ENCODE data around the gene FATE1. TPM values are rescaled to one million over a fixed set of nuclear protein-coding genes. Genes with fewer than 3 reads are reported as not detected.

The FATE1 gene
- total and polyA plus RNA-seq, 2 of the 13 experiments (the other 11 are each of a cell fraction or from before 2014, with no cell fraction given) = not detected

DNA sequence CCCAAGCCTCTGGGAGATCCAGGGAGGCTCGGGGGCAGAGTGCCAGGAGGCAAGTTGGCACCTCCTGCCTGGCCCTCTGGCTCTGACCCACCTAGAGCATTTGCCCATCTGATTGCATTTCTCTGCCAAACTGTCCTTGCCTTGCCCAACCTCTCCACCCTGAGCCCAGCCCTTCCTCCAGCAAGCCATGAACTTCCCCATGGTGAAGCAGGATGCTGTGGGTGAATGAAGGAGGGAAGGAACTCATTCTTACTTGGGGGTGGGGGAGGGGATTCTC is 9.4 kb downstream of the FATE1 start (continued):
- TF ChIP-seq, protein P1, sequence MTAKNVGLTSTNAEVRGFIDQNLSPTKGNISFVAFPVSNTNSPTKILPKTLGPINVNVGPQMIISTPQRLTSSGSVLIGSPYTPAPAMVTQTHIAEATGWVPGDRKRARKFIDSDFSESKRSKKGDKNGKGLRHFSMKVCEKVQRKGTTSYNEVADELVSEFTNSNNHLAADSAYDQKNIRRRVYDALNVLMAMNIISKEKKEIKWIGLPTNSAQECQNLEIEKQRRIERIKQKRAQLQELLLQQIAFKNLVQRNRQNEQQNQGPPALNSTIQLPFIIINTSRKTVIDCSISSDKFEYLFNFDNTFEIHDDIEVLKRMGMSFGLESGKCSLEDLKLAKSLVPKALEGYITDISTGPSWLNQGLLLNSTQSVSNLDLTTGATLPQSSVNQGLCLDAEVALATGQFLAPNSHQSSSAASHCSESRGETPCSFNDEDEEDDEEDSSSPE (CRISPR knock-in tag; IDR thresholded peaks at IDR 0.05) = no peak
- TF ChIP-seq RARG (CRISPR knock-in tag; IDR thresholded peaks at IDR 0.05; ENCODE audit: low read depth) = no peak
- no peak for TF ChIP-seq SYNCRIP (IDR thresholded peaks at IDR 0.05; ENCODE audit: insufficient read depth, low read depth, low read length)
- no peak for TF ChIP-seq ZNF652 (CRISPR knock-in tag; IDR thresholded peaks at IDR 0.05; ENCODE audit: borderline replicate concordance, low read depth)
- TF ChIP-seq ZNF781 (CRISPR knock-in tag; IDR thresholded peaks at IDR 0.05; ENCODE audit: borderline replicate concordance, not compliant biosample characterization) = no peak

DNA sequence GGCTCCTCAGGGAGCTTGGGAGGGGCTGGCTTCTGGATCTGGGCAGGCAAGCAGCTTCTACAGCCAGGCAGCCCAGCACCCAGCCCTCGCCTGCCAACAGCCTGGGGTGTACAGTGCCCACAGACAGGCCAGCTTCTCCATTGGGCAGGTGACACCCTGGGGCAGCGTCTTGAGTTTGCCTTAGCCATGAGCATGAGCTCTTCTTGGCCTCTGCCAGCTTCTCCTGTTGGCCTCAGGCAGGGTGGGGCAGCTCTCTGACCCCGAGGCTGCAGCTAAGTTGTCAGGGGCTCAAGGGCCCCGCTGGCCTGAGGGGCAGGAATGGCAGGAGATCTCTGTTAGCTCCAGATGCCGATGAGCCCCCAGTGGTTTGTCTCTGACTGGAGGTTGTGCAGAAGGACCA is 10.9 kb downstream of the FATE1 start:
- CTCF ChIA-PET (ENCODE audit: low intra/inter-chr PET ratio, low total read pairs) = no interaction called here
- Histone ChIP-seq H3K36me3 (replicated peaks in 1 of 2; ENCODE audit: control insufficient read depth in 1 of 2, insufficient read depth in 2 of 2, low read length in 2 of 2) (no peaks in the 10 kb centered on the region), H4K20me1 (ENCODE audit: insufficient read depth, low read length) (no peaks in the 10 kb centered on the region), H3K27ac (ENCODE audit: extremely low read length, insufficient read depth, low read length) (no peak overlapping the region), H3K4me1 (ENCODE audit: insufficient read depth, low read length) (no peaks in the 10 kb centered on the region), H3K4me3 (replicated peaks in 1 of 3; ENCODE audit: insufficient read depth in 1 of 3, low read depth in 2 of 3, low read length in 3 of 3) (no peak overlapping the region), H3K9ac (ENCODE audit: insufficient read depth, low read depth, low read length) (no peak overlapping the region), H2AFZ (ENCODE audit: low read length) (no peak overlapping the region), H3K27me3 (ENCODE audit: control insufficient read depth in 1 of 2, insufficient read depth in 2 of 2, low read length in 2 of 2) (no peaks in the 10 kb centered on the region), H3K79me2 (ENCODE audit: insufficient read depth, low read length) (no peaks in the 10 kb centered on the region), H3K4me2 (ENCODE audit: low read depth, low read length) (no peak overlapping the region), H3K9me3 (ENCODE audit: low read length) (no peaks in the 10 kb centered on the region)
- POLR2A ChIA-PET = no interaction called here
- FAIRE-seq (no peak), ATAC-seq (no peak), DNase-seq (ENCODE audit: low spot score) (no peak)
- intact Hi-C loops (cut with micrococcal nuclease; ENCODE audit: unreplicated experiment) = no loop called here
- TF ChIP-seq ZNF446 (CRISPR knock-in tag; IDR thresholded peaks at IDR 0.05) = no peak
- no peak for TF ChIP-seq ZNF570 (CRISPR knock-in tag; IDR thresholded peaks at IDR 0.05; ENCODE audit: borderline replicate concordance)
- TF ChIP-seq, protein P2, sequence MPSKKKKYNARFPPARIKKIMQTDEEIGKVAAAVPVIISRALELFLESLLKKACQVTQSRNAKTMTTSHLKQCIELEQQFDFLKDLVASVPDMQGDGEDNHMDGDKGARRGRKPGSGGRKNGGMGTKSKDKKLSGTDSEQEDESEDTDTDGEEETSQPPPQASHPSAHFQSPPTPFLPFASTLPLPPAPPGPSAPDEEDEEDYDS (CRISPR knock-in tag; IDR thresholded peaks at IDR 0.05) = no peak
- TF ChIP-seq PCBP1 (IDR thresholded peaks at IDR 0.05; ENCODE audit: borderline replicate concordance, low read depth, low read length) = no peak
- TF ChIP-seq ZBTB44 (CRISPR knock-in tag; IDR thresholded peaks at IDR 0.05) = no peak
- no peak for TF ChIP-seq ZNF317 (CRISPR knock-in tag; IDR thresholded peaks at IDR 0.05)
- no peak for TF ChIP-seq ZNF30 (CRISPR knock-in tag; IDR thresholded peaks at IDR 0.05)
- TF ChIP-seq ZNF792 (CRISPR knock-in tag; IDR thresholded peaks at IDR 0.05) = no peak
- TF ChIP-seq REXO4 (CRISPR knock-in tag; IDR thresholded peaks at IDR 0.05; ENCODE audit: borderline replicate concordance) = no peak
- no peak for TF ChIP-seq IRX3 (CRISPR knock-in tag; IDR thresholded peaks at IDR 0.05; ENCODE audit: borderline replicate concordance, low read depth)
- TF ChIP-seq, protein P3, sequence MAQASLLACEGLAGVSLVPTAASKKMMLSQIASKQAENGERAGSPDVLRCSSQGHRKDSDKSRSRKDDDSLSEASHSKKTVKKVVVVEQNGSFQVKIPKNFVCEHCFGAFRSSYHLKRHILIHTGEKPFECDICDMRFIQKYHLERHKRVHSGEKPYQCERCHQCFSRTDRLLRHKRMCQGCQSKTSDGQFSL (CRISPR knock-in tag; IDR thresholded peaks at IDR 0.05) = no peak
- TF ChIP-seq ZIK1 (CRISPR knock-in tag; IDR thresholded peaks at IDR 0.05; ENCODE audit: borderline replicate concordance, low read depth) = no peak
- no peak for TF ChIP-seq ZBTB39 (CRISPR knock-in tag; IDR thresholded peaks at IDR 0.05)
- TF ChIP-seq ZNF841 (CRISPR knock-in tag; IDR thresholded peaks at IDR 0.05; ENCODE audit: borderline replicate concordance) = no peak
- WGBS (ENCODE audit: low lambda C conversion rate) = no CpG with 5 or more reads among the region's 5 CpGs
- no TSS peak for BruUV-seq (replicated peaks)
- in situ Hi-C loops (cut with HindIII; ENCODE audit: extremely low pct_ligation_motif_present, low pct_unique_long_range_greater_than_20kb) = loop anchor here (25.0 kb wide), 1 partner anchor 1086 kb away; no protein-coding TSS in a partner anchor
